CD4-positive, alpha-beta memory T cell (primary cell): Measurements from ENCODE around the gene STAC2. TPM values are rescaled to one million over a fixed set of nuclear protein-coding genes. Genes with fewer than 3 reads are reported as not detected.
"Not testable (repeated sequence)": the region's sequence is repeated elsewhere in the genome, so short reads cannot be mapped to it uniquely, and the experiment has no call there.

ENCODE experiments used
- CTCF ChIA-PET: fragments of 350-600 bp; sonication (Branson Sonifier 250); formaldehyde crosslinking; loops from one replicate; lab custom pipeline; 2021; ENCODE audit warnings: inconsistent platforms; ENCODE audit not compliant: partially characterized antibody; lab: Charles Lee
- POLR2A ChIA-PET: fragments of 350-600 bp; sonication (Branson Sonifier 250); formaldehyde crosslinking; loops from one replicate; lab custom pipeline; 2021; ENCODE audit not compliant: partially characterized antibody; lab: Charles Lee
- DNase-seq, 5 donors: peaks; one replicate each; pipeline versions ENCODE4 v3.0.0 to v3.0.0-alpha.2; 2020 to 2022; ENCODE audit warnings: mixed read lengths in 1 of 5
- H3K27ac ChIP-seq: one replicate; pipeline ENCODE4 v1.7.0; 2013; ENCODE audit warnings: low read depth, low read length
- H3K27me3 ChIP-seq: 2 replicates; pipeline ENCODE4 v1.7.0; 2013; ENCODE audit warnings: mild to moderate bottlenecking, low read length, moderate library complexity; ENCODE audit not compliant: insufficient read depth
- H3K36me3 ChIP-seq: 2 replicates; pipeline ENCODE4 v1.7.0; 2013; ENCODE audit warnings: mild to moderate bottlenecking, low read length, moderate library complexity; ENCODE audit not compliant: insufficient read depth
- H3K4me1 ChIP-seq: 2 replicates; pipeline ENCODE4 v1.7.0; 2013; ENCODE audit warnings: mild to moderate bottlenecking, low read length, moderate library complexity; ENCODE audit not compliant: insufficient read depth
- H3K4me3 ChIP-seq, 2 donors: one replicate each; pipeline ENCODE4 v1.7.0; 2013; ENCODE audit warnings: low read length in 2 of 2, mild to moderate bottlenecking in 1 of 2
- H3K9me3 ChIP-seq, 2 donors: one replicate each; pipeline ENCODE4 v1.7.0; 2013; ENCODE audit warnings: low read length in 2 of 2, control low read depth in 1 of 2; ENCODE audit not compliant: control insufficient read depth in 1 of 2
- H3K27ac Mint-ChIP-seq, 7 donors: one replicate each; pipeline ENCODE4 v1.8.0; 2020 to 2021; ENCODE audit warnings: mixed read lengths in 7 of 7, mild to moderate bottlenecking in 6 of 7, inconsistent platforms in 3 of 7, moderate library complexity in 3 of 7
- H3K27me3 Mint-ChIP-seq, 2 donors: one replicate each; pipeline ENCODE4 v1.8.0; 2020 to 2021; ENCODE audit warnings: mixed read lengths in 2 of 2
- H3K36me3 Mint-ChIP-seq, 2 donors: one replicate each; pipeline ENCODE4 v1.8.0; 2020 to 2021; ENCODE audit warnings: mixed read lengths in 2 of 2, inconsistent platforms in 1 of 2, mild to moderate bottlenecking in 1 of 2
- H3K4me1 Mint-ChIP-seq, 4 donors: one replicate each; pipeline ENCODE4 v1.8.0; 2020 to 2021; ENCODE audit warnings: mixed read lengths in 4 of 4, mild to moderate bottlenecking in 1 of 4
- H3K4me3 Mint-ChIP-seq, 8 donors: one replicate each; pipeline ENCODE4 v1.8.0; 2020 to 2021; ENCODE audit warnings: mixed read lengths in 8 of 8, mild to moderate bottlenecking in 7 of 8, moderate library complexity in 6 of 8, inconsistent platforms in 3 of 8
- H3K9me3 Mint-ChIP-seq, 8 donors: one replicate each; pipeline ENCODE4 v1.8.0; 2020 to 2021; ENCODE audit warnings: mixed read lengths in 8 of 8, mild to moderate bottlenecking in 5 of 8, inconsistent platforms in 3 of 8, moderate library complexity in 1 of 8
- intact Hi-C: fragments of 100-400 bp; cut with micrococcal nuclease; formaldehyde crosslinking; loops from one replicate; pipeline ENCODE4 v1.15.1; 2023
- polyA plus RNA-seq, 2 donors: library from polyadenylated mRNA; unstranded; fragments of 300-500 nt; fragmentation: Illumina TruSeq; gene quantifications; one replicate each; pipeline ENCODE4 v1.2.3, GENCODE V29; 2021
- total RNA-seq, 2 experiments: library from RNA; stranded (reverse); gene quantifications; one replicate each; pipeline ENCODE4 v1.2.3, GENCODE V29; 2021

STAC2 gene
- total and polyA plus RNA-seq, 4 experiments from 2014 or later, result not detected

- no peaks in the 10 kb centered on the region for H3K27me3 Mint-ChIP-seq
- ChIA-PET CTCF (interaction anchor here (1.6 to 2.3 kb wide), 2 partner anchors 13 to 16 kb away, joined by 4 to 8 read pairs; no protein-coding TSS in a partner anchor), POLR2A (interaction anchor here (1.2 kb wide), 1 partner anchor 14 kb away, joined by 5 read pairs; no protein-coding TSS in a partner anchor)
- no peaks in the 10 kb centered on the region for H3K9me3 Mint-ChIP-seq
- DNase-seq, result no peak
- intact Hi-C loops, result no loop called here
- Histone ChIP-seq H3K4me1 (no peaks in the 10 kb centered on the region), H3K4me3 (no peak overlapping the region), H3K27me3 (no peaks in the 10 kb centered on the region), H3K36me3 (peaks cover 15% of the 10 kb centered on the region), H3K9me3 (no peaks in the 10 kb centered on the region), H3K27ac (no peak overlapping the region)
- no peaks in the 10 kb centered on the region for H3K4me1 Mint-ChIP-seq
- H3K27ac Mint-ChIP-seq, result no peak overlapping the region
- H3K36me3 Mint-ChIP-seq, result peaks cover 18 to 32% of the 10 kb centered on the region in 2 donors
- no peak overlapping the region for H3K4me3 Mint-ChIP-seq
These were observed 26.3 kb upstream of the STAC2 start for GRCh38 chr17:39251997-39252396.

GRCh38 chr17:39250076-39250475 lies 24.3 kb upstream of the STAC2 start:
- POLR2A ChIA-PET, result interaction anchor here (1.2 kb wide), 1 partner anchor 97 kb away, joined by 3 read pairs; no protein-coding TSS in a partner anchor
- H3K4me3 Mint-ChIP-seq, intact Hi-C loops: not testable (repeated sequence)

GRCh38 chr17:39246274-39246673 lies 20.5 kb upstream of the STAC2 start:
- Mint-ChIP-seq H3K27ac (no peak overlapping the region), H3K36me3 (no peaks in the 10 kb centered on the region), H3K9me3 (no peaks in the 10 kb centered on the region), H3K4me1 (peaks cover 4 to 12% (median 7%) of the 10 kb centered on the region in 4 donors), H3K27me3 (peaks cover 2% of the 10 kb centered on the region in 2 donors), H3K4me3 (no peak overlapping the region)
- Histone ChIP-seq H3K27ac (no peak overlapping the region), H3K4me1 (peaks cover 9% of the 10 kb centered on the region), H3K36me3 (no peaks in the 10 kb centered on the region), H3K27me3 (no peaks in the 10 kb centered on the region), H3K9me3 (no peaks in the 10 kb centered on the region), H3K4me3 (no peak overlapping the region)
- DNase-seq, result no peak
- ChIA-PET CTCF (interaction anchor here (1.0 to 21.0 kb wide), 6 partner anchors 10 to 217 kb away, joined by 3 to 554 read pairs (median 28); partner anchors contain the start of genes ARL5C and RPL19), POLR2A (interaction anchor here (4.0 kb wide), 1 partner anchor 46 kb away, joined by 28 read pairs; the partner anchor contains the start of gene RPL19)
- intact Hi-C loops, result no loop called here

More at GRCh38 chr17:39250076-39250475, 24.3 kb upstream of the STAC2 start:
- not testable (repeated sequence) for DNase-seq, H3K9me3 Mint-ChIP-seq, H3K27ac ChIP-seq, H3K4me1 ChIP-seq, H3K9me3 ChIP-seq, H3K4me3 ChIP-seq, H3K27me3 Mint-ChIP-seq, H3K27me3 ChIP-seq, H3K4me1 Mint-ChIP-seq
- CTCF ChIA-PET, result interaction anchor here (1.5 to 21.0 kb wide), 3 partner anchors 13 to 85 kb away, joined by 6 to 554 read pairs (median 54); partner anchors contain the start of gene RPL19
- Mint-ChIP-seq H3K27ac (peak overlapping the region in 1 of 7 donors; percentile 17), H3K36me3 (peaks cover 17 to 21% of the 10 kb centered on the region in 2 donors)
- H3K36me3 ChIP-seq, result peaks cover 15% of the 10 kb centered on the region

GRCh38 chr17:39244600-39245570 lies 19.1 kb upstream of the STAC2 start:
- ChIA-PET POLR2A (interaction anchor here (0.8 to 4.0 kb wide), 9 partner anchors 9 to 262 kb away, joined by 3 to 35 read pairs (median 4); partner anchors contain the start of genes CDK12 and RPL19), CTCF (interaction anchor here (0.8 to 21.0 kb wide), 27 partner anchors 8 to 391 kb away, joined by 3 to 554 read pairs (median 4); partner anchors contain the start of genes ARL5C, MED1, PLXDC1 and RPL19)
- H3K4me3 Mint-ChIP-seq, result peak overlapping the region in 1 of 8 donors; percentile 57
- H3K4me1 Mint-ChIP-seq, result peaks cover 5 to 14% (median 9%) of the 10 kb centered on the region in 4 donors
- intact Hi-C loops, result loop anchor here (1.0 kb wide), 4 partner anchors 10 to 262 kb away; no protein-coding TSS in a partner anchor
- peaks cover 2% of the 10 kb centered on the region in 2 donors for H3K27me3 Mint-ChIP-seq
- no peaks in the 10 kb centered on the region for H3K9me3 Mint-ChIP-seq
- H3K36me3 ChIP-seq, result no peaks in the 10 kb centered on the region
- no peaks in the 10 kb centered on the region for H3K27me3 ChIP-seq
- H3K4me3 ChIP-seq, result no peak overlapping the region
- DNase-seq, result peak; percentile 74 to 83 (median 78)
- no peak overlapping the region for H3K27ac ChIP-seq
- H3K9me3 ChIP-seq, result no peaks in the 10 kb centered on the region
- peak overlapping the region in 5 of 7 donors; percentile 6 to 92 (median 44) for H3K27ac Mint-ChIP-seq
- no peaks in the 10 kb centered on the region for H3K36me3 Mint-ChIP-seq
- peaks cover 11% of the 10 kb centered on the region for H3K4me1 ChIP-seq

- no peaks in the 10 kb centered on the region for H3K9me3 ChIP-seq
- peaks cover 2% of the 10 kb centered on the region in 2 donors for H3K27me3 Mint-ChIP-seq
These were observed 18.4 kb upstream of the STAC2 start for GRCh38 chr17:39244016-39244599.

GRCh38 chr17:39243155-39243554 lies 17.4 kb upstream of the STAC2 start:
- ChIA-PET CTCF (interaction anchor here (1.8 to 21.0 kb wide), 9 partner anchors 12 to 261 kb away, joined by 6 to 554 read pairs (median 18); partner anchors contain the start of genes ARL5C and RPL19), POLR2A (interaction anchor here (0.6 to 2.5 kb wide), 3 partner anchors 36 to 50 kb away, joined by 3 to 35 read pairs (median 5); no protein-coding TSS in a partner anchor)
- Histone ChIP-seq H3K4me3 (no peak overlapping the region), H3K36me3 (no peaks in the 10 kb centered on the region), H3K27me3 (no peaks in the 10 kb centered on the region), H3K9me3 (no peaks in the 10 kb centered on the region), H3K27ac (no peak overlapping the region), H3K4me1 (peaks cover 27% of the 10 kb centered on the region)
- intact Hi-C loops, result no loop called here
- Mint-ChIP-seq H3K27ac (peak overlapping the region in 1 of 7 donors; percentile 8), H3K4me3 (no peak overlapping the region), H3K4me1 (peaks cover 19 to 30% (median 25%) of the 10 kb centered on the region in 4 donors), H3K36me3 (no peaks in the 10 kb centered on the region), H3K27me3 (peaks cover 2% of the 10 kb centered on the region in 2 donors), H3K9me3 (no peaks in the 10 kb centered on the region)
- no peak for DNase-seq

More at GRCh38 chr17:39244016-39244599, 18.4 kb upstream of the STAC2 start:
- ChIA-PET CTCF (interaction anchor here (0.8 to 21.0 kb wide), 26 partner anchors 7 to 390 kb away, joined by 3 to 554 read pairs (median 4); partner anchors contain the start of genes ARL5C, MED1, PLXDC1 and RPL19), POLR2A (interaction anchor here (0.8 to 4.0 kb wide), 9 partner anchors 8 to 261 kb away, joined by 3 to 35 read pairs (median 4); partner anchors contain the start of genes CDK12 and RPL19)
- Mint-ChIP-seq H3K27ac (no peak overlapping the region), H3K4me1 (peaks cover 12 to 21% (median 17%) of the 10 kb centered on the region in 4 donors), H3K36me3 (no peaks in the 10 kb centered on the region), H3K4me3 (no peak overlapping the region), H3K9me3 (no peaks in the 10 kb centered on the region)
- intact Hi-C loops, result loop anchor here (1.0 kb wide), 4 partner anchors 9 to 261 kb away; no protein-coding TSS in a partner anchor
- no peak overlapping the region for H3K4me3 ChIP-seq
- no peak overlapping the region for H3K27ac ChIP-seq
- no peak for DNase-seq
- H3K36me3 ChIP-seq, result no peaks in the 10 kb centered on the region
- H3K27me3 ChIP-seq, result no peaks in the 10 kb centered on the region
- H3K4me1 ChIP-seq, result peaks cover 19% of the 10 kb centered on the region
